Panc1 (cell line): ENCODE measurements around the gene SPOCK1. TPM values are rescaled to one million over a fixed set of nuclear protein-coding genes. Genes with fewer than 3 reads are reported as not detected.

Experiments
- ATAC-seq: fragments of 200-7000 bp; cut with Tn5 transposase; 2 replicates; pipeline ENCODE4 v1.9.1; 2020; ENCODE audit warnings: mild to moderate bottlenecking, moderate library complexity
- BruUV-seq: library from RNA; stranded (reverse); fragments of 400-500 nt; replicated peaks from 2 replicates; lab custom pipeline; 2021; lab: Mats Ljungman, UMichigan
- CTCF ChIA-PET: fragments of 300-600 bp; sonication (Branson Sonifier 250); formaldehyde crosslinking; loops from one replicate; lab custom pipeline; 2022; ENCODE audit warnings: antibody characterized with exemption; lab: Charles Lee
- POLR2A ChIA-PET: fragments of 300-600 bp; sonication (Branson Sonifier 250); formaldehyde crosslinking; loops from one replicate; lab custom pipeline; 2022; ENCODE audit warnings: antibody characterized with exemption; lab: Charles Lee
- DNase-seq: peaks from one replicate; pipeline ENCODE4 v3.0.0-alpha.2; 2010; ENCODE audit warnings: low read depth, low spot score
- H3K27ac ChIP-seq: 2 replicates; pipeline ENCODE4 v1.5.1; 2011; ENCODE audit warnings: mild to moderate bottlenecking, low read length, inconsistent platforms
- H3K27me3 ChIP-seq: fragments of 200-500 bp; sonication (Bioruptor generic); 2 replicates; pipeline ENCODE4 v1.6.0; 2014; ENCODE audit warnings: low read length, inconsistent platforms; ENCODE audit not compliant: control insufficient read depth, insufficient read depth
- H3K36me3 ChIP-seq: fragments of 200-500 bp; sonication (Bioruptor generic); 2 replicates; pipeline ENCODE4 v1.5.1; 2014; ENCODE audit warnings: inconsistent platforms, mild to moderate bottlenecking, low read length, moderate library complexity; ENCODE audit not compliant: control insufficient read depth, insufficient read depth
- H3K4me1 ChIP-seq: 2 replicates; pipeline ENCODE4 v1.5.1; 2011; ENCODE audit warnings: inconsistent platforms, mild to moderate bottlenecking, low read length, moderate library complexity; ENCODE audit not compliant: control insufficient read depth, insufficient read depth
- H3K4me3 ChIP-seq, 2 experiments: 2 replicates each; pipeline ENCODE4 v1.5.1; 2011 to 2012; ENCODE audit warnings: low read depth in 2 of 2, low read length in 2 of 2, mild to moderate bottlenecking in 2 of 2, inconsistent platforms in 1 of 2, moderate library complexity in 1 of 2
- H3K9me3 ChIP-seq: fragments of 200-500 bp; sonication (Bioruptor generic); 2 replicates; pipeline ENCODE4 v1.5.1; 2014; ENCODE audit warnings: low read depth, mild to moderate bottlenecking, inconsistent platforms, low read length, moderate library complexity; ENCODE audit not compliant: control insufficient read depth, insufficient read depth
- CTCF ChIP-seq: fragments of 450-650 bp; IDR thresholded peaks from 2 replicates; pipeline ENCODE4 v1.5.1; 2017; ENCODE audit warnings: mild to moderate bottlenecking
- POLR2AphosphoS5 ChIP-seq: IDR thresholded peaks from 2 replicates; pipeline ENCODE4 v1.6.1; 2012; ENCODE audit warnings: mild to moderate bottlenecking, low read depth, low read length, moderate library complexity
- REST ChIP-seq, 2 experiments: IDR thresholded peaks; 2 replicates each; pipeline ENCODE4 v1.6.1; 2011 to 2012; ENCODE audit warnings: low read depth in 2 of 2, control low read depth in 1 of 2, low read length in 1 of 2, mild to moderate bottlenecking in 1 of 2, moderate library complexity in 1 of 2; ENCODE audit not compliant: insufficient read depth in 1 of 2
- SIN3A ChIP-seq: IDR thresholded peaks from 2 replicates; pipeline ENCODE4 v1.6.1; 2012; ENCODE audit warnings: low read depth, mild to moderate bottlenecking, low read length, moderate library complexity, borderline replicate concordance; ENCODE audit not compliant: insufficient read depth
- TCF7L2 ChIP-seq: IDR thresholded peaks from 2 replicates; pipeline ENCODE4 v1.6.1; 2011; ENCODE audit warnings: mild to moderate bottlenecking, low read depth, low read length, inconsistent platforms
- in situ Hi-C: cut with HindIII; loops from 2 replicates; pipeline ENCODE4 v1.10.0; 2016; ENCODE audit warnings: low sequenced_read_pairs, low pct_unique_long_range_greater_than_20kb
- intact Hi-C: fragments of 100-400 bp; cut with micrococcal nuclease; formaldehyde crosslinking; loops from one replicate; pipeline ENCODE4 v1.10.0; 2022; ENCODE audit not compliant: unreplicated experiment
- total RNA-seq: library from RNA; stranded (reverse); gene quantifications from one replicate; pipeline ENCODE4 v1.2.1, GENCODE V29; 2021; ENCODE audit not compliant: unreplicated experiment

SPOCK1 gene
- total RNA-seq, 1 experiment from 2014 or later = 15.6 TPM

GRCh38 chr5:137432376-137432775, 66.8 kb downstream of the SPOCK1 start:
- no TSS peak for BruUV-seq
- POLR2A ChIA-PET = no interaction called here
- in situ Hi-C loops = no loop called here

GRCh38 chr5:137431051-137431450, 68.1 kb downstream of the SPOCK1 start:
- ChIA-PET CTCF (no interaction called here), POLR2A (no interaction called here)
- ATAC-seq = no peak
- DNase-seq = no peak
- Histone ChIP-seq H3K9me3 (no peaks in the 10 kb centered on the region), H3K36me3 (no peaks in the 10 kb centered on the region), H3K4me1 (no peaks in the 10 kb centered on the region), H3K27ac (no peak overlapping the region), H3K27me3 (no peaks in the 10 kb centered on the region), H3K4me3 (no peak overlapping the region)
- in situ Hi-C loops = no loop called here
- TF ChIP-seq POLR2AphosphoS5 (no peak), SIN3A (no peak), REST (IDR thresholded peaks at IDR 0.05; ENCODE audit: insufficient read depth in 1 of 2, low read depth in 2 of 2, low read length in 1 of 2) (no peak), CTCF (no peak), TCF7L2 (no peak)
- intact Hi-C loops = no loop called here
- no TSS peak for BruUV-seq

More at GRCh38 chr5:137432376-137432775, 66.8 kb downstream of the SPOCK1 start:
- no peaks in the 10 kb centered on the region for H3K4me1 ChIP-seq
- TF ChIP-seq TCF7L2 = no peak
- no peak for TF ChIP-seq CTCF
- no peak for TF ChIP-seq REST (IDR thresholded peaks at IDR 0.05; ENCODE audit: insufficient read depth in 1 of 2, low read depth in 2 of 2, low read length in 1 of 2)
- TF ChIP-seq SIN3A = no peak
- no peak for TF ChIP-seq POLR2AphosphoS5
- intact Hi-C loops = no loop called here
- DNase-seq (no peak), ATAC-seq (no peak)
- CTCF ChIA-PET = no interaction called here
- H3K27me3 ChIP-seq = no peaks in the 10 kb centered on the region
- no peak overlapping the region for H3K27ac ChIP-seq
- no peaks in the 10 kb centered on the region for H3K36me3 ChIP-seq
- no peaks in the 10 kb centered on the region for H3K9me3 ChIP-seq
- H3K4me3 ChIP-seq = no peak overlapping the region
